Activated CD8-positive, alpha-beta memory T cell treated with anti-CD3 and anti-CD28 coated beads, Interleukin-2, amount 50 U/mL, for 24 hours (primary cell): ENCODE data around the gene FAM89A.
A peak's percentile ranks its signal among the peaks of the same experiment; 100 is the strongest.

Experiments used
- DNase-seq: peaks from one replicate; pipeline ENCODE4 v3.0.0-alpha.2; 2020; ENCODE audit errors: extremely low read depth

The FAM89A gene

GRCh38 chr1:231040019-231040799, at the start of gene FAM89A:
FAM89A (minus strand) TSS chr1:231040254; CDS start chr1:231040211, 43 bp downstream.
- peak; percentile 33 for DNase-seq

GRCh38 chr1:231084353-231084752, 44.3 kb upstream of the FAM89A start:
- DNase-seq = no peak

- no peak for DNase-seq
Observed at GRCh38 chr1:231079163-231079562, 39.1 kb upstream of the FAM89A start.

- no peak for DNase-seq
Observed at GRCh38 chr1:231078250-231078649, 38.2 kb upstream of the FAM89A start.

- no peak for DNase-seq
Observed at GRCh38 chr1:231076802-231077201, 36.7 kb upstream of the FAM89A start.

- no peak for DNase-seq
Observed at GRCh38 chr1:231075497-231075896, 35.4 kb upstream of the FAM89A start.

- DNase-seq = no peak
Observed at GRCh38 chr1:231075020-231075419, 35.0 kb upstream of the FAM89A start.

- no peak for DNase-seq
Observed at GRCh38 chr1:231074046-231074445, 34.0 kb upstream of the FAM89A start.

GRCh38 chr1:231073331-231073730, 33.3 kb upstream of the FAM89A start:
- DNase-seq = no peak

- DNase-seq = no peak
Observed at GRCh38 chr1:231072502-231073094, 32.5 kb upstream of the FAM89A start.

GRCh38 chr1:231072041-231072440, 32.0 kb upstream of the FAM89A start:
- no peak for DNase-seq

GRCh38 chr1:231070758-231071444, 30.8 kb upstream of the FAM89A start:
- DNase-seq = no peak

GRCh38 chr1:231069333-231069732, 29.3 kb upstream of the FAM89A start:
- no peak for DNase-seq

GRCh38 chr1:231068762-231069161, 28.7 kb upstream of the FAM89A start:
- DNase-seq = no peak

- no peak for DNase-seq
Observed at GRCh38 chr1:231065510-231066241, 25.6 kb upstream of the FAM89A start.

GRCh38 chr1:231064418-231064817, 24.4 kb upstream of the FAM89A start:
- no peak for DNase-seq

- no peak for DNase-seq
Observed at GRCh38 chr1:231063331-231063730, 23.3 kb upstream of the FAM89A start.

- no peak for DNase-seq
Observed at GRCh38 chr1:231062500-231063270, 22.6 kb upstream of the FAM89A start.

GRCh38 chr1:231059566-231060193, 19.6 kb upstream of the FAM89A start:
- no peak for DNase-seq

GRCh38 chr1:231058416-231059109, 18.5 kb upstream of the FAM89A start:
- DNase-seq = no peak
